Liver (tissue), 9 donors: Measurements from ENCODE around the gene MKI67. TPM values are rescaled to one million over a fixed set of nuclear protein-coding genes. Genes with fewer than 3 reads are reported as not detected.

Experiments used
- DNase-seq: peaks from one replicate; pipeline ENCODE4 v3.0.0-alpha.2; 2017; ENCODE audit warnings: low spot score
- H3K27ac ChIP-seq, 2 donors: one replicate each; pipeline ENCODE4 v1.7.0; 2013; ENCODE audit warnings: inconsistent platforms in 2 of 2, low read length in 2 of 2, control low read depth in 1 of 2, low read depth in 1 of 2, mild to moderate bottlenecking in 1 of 2
- H3K27me3 ChIP-seq, 4 donors: one replicate each; pipeline versions ENCODE4 v1.6.1 to v1.7.0; 2013; ENCODE audit warnings: low read length in 3 of 4, inconsistent platforms in 1 of 4, mild to moderate bottlenecking in 1 of 4, moderate library complexity in 1 of 4; ENCODE audit not compliant: control insufficient read depth in 4 of 4, insufficient read depth in 4 of 4
- H3K36me3 ChIP-seq, 4 donors: one replicate each; pipeline versions ENCODE4 v1.6.1 to v1.7.0; 2013; ENCODE audit warnings: low read length in 3 of 4, mild to moderate bottlenecking in 3 of 4, low read depth in 1 of 4, moderate library complexity in 1 of 4; ENCODE audit not compliant: control insufficient read depth in 4 of 4, insufficient read depth in 3 of 4
- H3K4me1 ChIP-seq, 4 donors: one replicate each; pipeline versions ENCODE4 v1.6.1 to v1.7.0; 2013; ENCODE audit warnings: low read length in 3 of 4, mild to moderate bottlenecking in 3 of 4, moderate library complexity in 1 of 4; ENCODE audit not compliant: control insufficient read depth in 4 of 4, insufficient read depth in 4 of 4
- H3K4me3 ChIP-seq, 3 donors: one replicate each; pipeline versions ENCODE4 v1.6.1 to v1.7.0; 2013; ENCODE audit warnings: low read length in 3 of 3, control low read depth in 1 of 3, low read depth in 1 of 3, mild to moderate bottlenecking in 1 of 3
- H3K9ac ChIP-seq, 2 donors: one replicate each; pipeline ENCODE4 v1.7.0; 2013; ENCODE audit warnings: low read length in 2 of 2, mild to moderate bottlenecking in 2 of 2, moderate library complexity in 2 of 2, control low read depth in 1 of 2, low read depth in 1 of 2
- H3K9me3 ChIP-seq, 4 donors: one replicate each; pipeline versions ENCODE4 v1.6.1 to v1.7.0; 2013; ENCODE audit warnings: low read length in 3 of 4; ENCODE audit not compliant: control insufficient read depth in 4 of 4
- ATF3 ChIP-seq: IDR thresholded peaks from 2 replicates; pipeline ENCODE4 v1.6.1; 2016; ENCODE audit warnings: antibody characterized with exemption
- CTCF ChIP-seq: fragments of 150-350 bp; IDR thresholded peaks from 2 replicates; pipeline ENCODE4 v1.5.1; 2017; ENCODE audit warnings: improper control_type of control experiment, low read depth, low read length; ENCODE audit not compliant: missing input control
- EGR1 ChIP-seq, 2 donors: IDR thresholded peaks; 2 replicates each; pipeline ENCODE4 v1.6.1; 2016 to 2018; ENCODE audit warnings: antibody characterized with exemption in 2 of 2, low read depth in 2 of 2
- FOXA1 ChIP-seq: IDR thresholded peaks from 2 replicates; pipeline ENCODE4 v1.6.1; 2016; ENCODE audit warnings: antibody characterized with exemption
- FOXA2 ChIP-seq: IDR thresholded peaks from 2 replicates; pipeline ENCODE4 v1.6.1; 2016; ENCODE audit warnings: antibody characterized with exemption
- GABPA ChIP-seq, 2 donors: IDR thresholded peaks in 1 of 2; conservative IDR thresholded peaks in 1 of 2; 2 replicates each; pipeline ENCODE4 v1.6.1; 2016; ENCODE audit warnings: antibody characterized with exemption in 2 of 2, mild to moderate bottlenecking in 1 of 2, moderate library complexity in 1 of 2
- HNF4A ChIP-seq, 2 donors: conservative IDR thresholded peaks; 2 replicates each; pipeline ENCODE4 v1.6.1; 2016; ENCODE audit warnings: antibody characterized with exemption in 2 of 2, mild to moderate bottlenecking in 2 of 2
- HNF4G ChIP-seq: IDR thresholded peaks from 2 replicates; pipeline ENCODE4 v1.6.1; 2016; ENCODE audit warnings: antibody characterized with exemption
- JUND ChIP-seq, 2 donors: IDR thresholded peaks; 2 replicates each; pipeline ENCODE4 v1.6.1; 2016; ENCODE audit warnings: antibody characterized with exemption in 2 of 2
- MAX ChIP-seq: IDR thresholded peaks from 2 replicates; pipeline ENCODE4 v1.6.1; 2016; ENCODE audit warnings: antibody characterized with exemption
- NR2F2 ChIP-seq: IDR thresholded peaks from 2 replicates; pipeline ENCODE4 v1.6.1; 2016; ENCODE audit warnings: antibody characterized with exemption
- RAD21 ChIP-seq, 2 donors: IDR thresholded peaks; 2 replicates each; pipeline ENCODE4 v1.6.1; 2016; ENCODE audit warnings: antibody characterized with exemption in 2 of 2, mild to moderate bottlenecking in 2 of 2
- REST ChIP-seq: IDR thresholded peaks from 2 replicates; pipeline ENCODE4 v1.6.1; 2016; ENCODE audit warnings: antibody characterized with exemption, mild to moderate bottlenecking
- RXRA ChIP-seq, 2 donors: IDR thresholded peaks; 2 replicates each; pipeline ENCODE4 v1.6.1; 2017 to 2018; ENCODE audit warnings: antibody characterized with exemption in 2 of 2, mild to moderate bottlenecking in 1 of 2
- SP1 ChIP-seq: IDR thresholded peaks from 2 replicates; pipeline ENCODE4 v1.6.1; 2018; ENCODE audit warnings: antibody characterized with exemption, mild to moderate bottlenecking
- TAF1 ChIP-seq: conservative IDR thresholded peaks from 2 replicates; pipeline ENCODE4 v1.6.1; 2016; ENCODE audit warnings: antibody characterized with exemption, mild to moderate bottlenecking
- YY1 ChIP-seq: IDR thresholded peaks from 2 replicates; pipeline ENCODE4 v1.6.1; 2016; ENCODE audit warnings: antibody characterized with exemption, mild to moderate bottlenecking
- WGBS: extraction: QIAGEN DNeasy Blood & Tissue Kit; methylation state at CpG from one replicate; pipeline ENCODE4 v1.1.7; 2013; 5-methylcytosine and 5-hydroxymethylcytosine counted together
- polyA plus RNA-seq, 2 donors: library from polyadenylated mRNA; stranded (reverse) in 1 of 2; unstranded in 1 of 2; fragments of 200-250 nt in 1 of 2; fragments of >200 nt in 1 of 2; fragmentation: Nextera tagmentation in 1 of 2; extraction: Ambion mirVana in 1 of 2; gene quantifications; one replicate each; pipeline versions ENCODE4 v1.2.1 to v1.2.3, GENCODE V29; 2013 to 2015
- total RNA-seq, 2 donors: library from RNA; depleted of rRNA; stranded (reverse); fragments of >200 nt; gene quantifications; one replicate each; pipeline ENCODE4 v1.2.3, GENCODE V29; 2014
- TF ChIP-seq, protein P1 (sequence below): IDR thresholded peaks from 2 replicates; pipeline ENCODE4 v1.6.1; 2016; ENCODE audit warnings: antibody characterized with exemption
- donor health status: healthy.
- donor health status: healthy.
- donor health status: healthy.
- donor health status: healthy.
- donor health status: healthy.

The MKI67 gene
- total and polyA plus RNA-seq, 4 donors: 0.25 to 54.5 (median 1.1) TPM

DNA sequence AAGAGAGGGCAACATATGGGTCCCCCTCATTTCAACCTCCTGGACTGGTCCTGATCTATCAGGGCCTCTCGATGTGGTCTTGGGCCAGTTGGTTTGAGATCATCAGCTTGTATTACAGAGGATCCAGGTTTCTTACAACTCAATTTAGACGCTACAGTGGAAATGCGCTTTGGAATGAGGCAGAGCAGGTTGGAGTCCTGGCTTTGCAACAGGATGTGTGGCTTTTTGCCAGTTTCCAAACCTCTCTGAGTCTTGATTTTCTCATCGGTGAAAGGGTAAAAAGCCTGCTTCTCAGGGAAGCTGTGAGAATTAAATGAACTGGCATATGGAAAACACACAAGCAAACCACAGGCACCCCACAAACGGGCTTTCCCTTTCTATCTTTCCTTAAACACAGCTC is 37.5 kb upstream of the MKI67 start:
- Histone ChIP-seq H3K9ac (no peak overlapping the region), H3K36me3 (no peaks in the 10 kb centered on the region), H3K27me3 (peaks cover 0 to 2% (median 0%) of the 10 kb centered on the region in 4 donors), H3K9me3 (no peaks in the 10 kb centered on the region), H3K27ac (no peak overlapping the region), H3K4me1 (no peaks in the 10 kb centered on the region), H3K4me3 (no peak overlapping the region)
- 91% methylated on average over 5 of the region's 5 CpGs for WGBS
- no peak for TF ChIP-seq HNF4G
- TF ChIP-seq, protein P1, sequence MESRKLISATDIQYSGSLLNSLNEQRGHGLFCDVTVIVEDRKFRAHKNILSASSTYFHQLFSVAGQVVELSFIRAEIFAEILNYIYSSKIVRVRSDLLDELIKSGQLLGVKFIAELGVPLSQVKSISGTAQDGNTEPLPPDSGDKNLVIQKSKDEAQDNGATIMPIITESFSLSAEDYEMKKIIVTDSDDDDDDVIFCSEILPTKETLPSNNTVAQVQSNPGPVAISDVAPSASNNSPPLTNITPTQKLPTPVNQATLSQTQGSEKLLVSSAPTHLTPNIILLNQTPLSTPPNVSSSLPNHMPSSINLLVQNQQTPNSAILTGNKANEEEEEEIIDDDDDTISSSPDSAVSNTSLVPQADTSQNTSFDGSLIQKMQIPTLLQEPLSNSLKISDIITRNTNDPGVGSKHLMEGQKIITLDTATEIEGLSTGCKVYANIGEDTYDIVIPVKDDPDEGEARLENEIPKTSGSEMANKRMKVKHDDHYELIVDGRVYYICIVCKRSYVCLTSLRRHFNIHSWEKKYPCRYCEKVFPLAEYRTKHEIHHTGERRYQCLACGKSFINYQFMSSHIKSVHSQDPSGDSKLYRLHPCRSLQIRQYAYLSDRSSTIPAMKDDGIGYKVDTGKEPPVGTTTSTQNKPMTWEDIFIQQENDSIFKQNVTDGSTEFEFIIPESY: no peak
- no peak for TF ChIP-seq MAX
- TF ChIP-seq TAF1: no peak
- no peak for TF ChIP-seq FOXA2
- no peak for TF ChIP-seq SP1
- DNase-seq: no peak

- Histone ChIP-seq H3K9me3 (no peaks in the 10 kb centered on the region), H3K27me3 (peaks cover 0 to 2% (median 0%) of the 10 kb centered on the region in 4 donors), H3K4me3 (no peak overlapping the region), H3K4me1 (peaks cover 0 to 20% (median 16%) of the 10 kb centered on the region in 4 donors), H3K9ac (no peak overlapping the region), H3K27ac (no peak overlapping the region), H3K36me3 (no peaks in the 10 kb centered on the region)
- no peak for DNase-seq
- TF ChIP-seq, protein P1: no peak
- no peak for TF ChIP-seq YY1
- TF ChIP-seq RXRA (IDR thresholded peaks at IDR 0.05): no peak
- no peak for TF ChIP-seq NR2F2
- no peak for TF ChIP-seq HNF4A (conservative IDR thresholded peaks at IDR 0.05)
- no peak for TF ChIP-seq MAX
- no peak for TF ChIP-seq REST
- TF ChIP-seq TAF1: no peak
- TF ChIP-seq SP1: no peak
- no peak for TF ChIP-seq ATF3
- TF ChIP-seq FOXA1: no peak
- TF ChIP-seq EGR1 (IDR thresholded peaks at IDR 0.05; ENCODE audit: low read depth in 2 of 2): no peak
- no peak for TF ChIP-seq FOXA2
- TF ChIP-seq CTCF: no peak
- no peak for TF ChIP-seq RAD21 (IDR thresholded peaks at IDR 0.05)
- no peak for TF ChIP-seq HNF4G
- no peak for TF ChIP-seq GABPA (IDR thresholded peaks at IDR 0.05 in 1 of 2, conservative IDR thresholded peaks at IDR 0.05 in 1 of 2)
- no peak for TF ChIP-seq JUND (IDR thresholded peaks at IDR 0.05)
- 80% methylated on average over 7 of the region's 7 CpGs for WGBS
These were observed 34.8 kb upstream of the MKI67 start for GRCh38 chr10:128161031-128161430.
